ENCODE results near the gene BYSL.

The BYSL gene

GRCh38 chr6:41885930-41886329, 35.4 kb upstream of the BYSL start:
- Histone ChIP-seq H3K9me3 (ENCODE audit: insufficient read depth, low read length) (no peaks in the 10 kb centered on the region), H3K36me3 (ENCODE audit: low read length) (peaks cover 11% of the 10 kb centered on the region), H4K20me1 (ENCODE audit: low read depth, low read length) (peaks cover 8% of the 10 kb centered on the region; the same call in 1 of the 2 replicates), H2AFZ (ENCODE audit: low read depth, low read length, severe bottlenecking) (no peak overlapping the region), H3K9me2 (replicated peaks; ENCODE audit: insufficient read depth, low read length) (no peaks in the 10 kb centered on the region), H3K79me2 (ENCODE audit: insufficient read depth, low read length) (peaks cover 43% of the 10 kb centered on the region), H3K4me2 (ENCODE audit: low read depth, low read length, poor library complexity, severe bottlenecking) (no peak overlapping the region), H3K27me3 (ENCODE audit: low read length) (no peaks in the 10 kb centered on the region), H3K9ac (ENCODE audit: low read length) (no peak overlapping the region), H3K4me3 (ENCODE audit: insufficient read depth, low read length, poor library complexity, severe bottlenecking) (no peak overlapping the region), H3F3A (ENCODE audit: insufficient read depth) (0 out of 2 replicates have a peak, but pooled peaks cover 12% of the 10 kb centered on the region), H3K27ac (ENCODE audit: low read depth, low read length) (no peak overlapping the region)
- TF ChIP-seq EZH2phosphoT487 (conservative IDR thresholded peaks at IDR 0.05; ENCODE audit: low read length) (no peak), CTCF (IDR thresholded peaks at IDR 0.05; ENCODE audit: insufficient read depth, low read length, poor library complexity, severe bottlenecking) (no peak)

- H3K36me3 ChIP-seq (ENCODE audit: low read length) = peaks cover 19% of the 10 kb centered on the region
- no peak overlapping the region for H3K4me2 ChIP-seq (ENCODE audit: low read depth, low read length, poor library complexity, severe bottlenecking)
- no peak overlapping the region for H3K9ac ChIP-seq (ENCODE audit: low read length)
- peaks cover 57% of the 10 kb centered on the region for H3K79me2 ChIP-seq (ENCODE audit: insufficient read depth, low read length)
- TF ChIP-seq CTCF (IDR thresholded peaks at IDR 0.05; ENCODE audit: insufficient read depth, low read length, poor library complexity, severe bottlenecking) = no peak
- no peak for TF ChIP-seq EZH2phosphoT487 (conservative IDR thresholded peaks at IDR 0.05; ENCODE audit: low read length)
- H3K27me3 ChIP-seq (ENCODE audit: low read length) = no peaks in the 10 kb centered on the region
- H3K27ac ChIP-seq (ENCODE audit: low read depth, low read length) = no peak overlapping the region
- no peak overlapping the region for H3K4me3 ChIP-seq (ENCODE audit: insufficient read depth, low read length, poor library complexity, severe bottlenecking)
- 0 out of 2 replicates have a peak, but pooled peaks cover 12% of the 10 kb centered on the region for H4K20me1 ChIP-seq (ENCODE audit: low read depth, low read length)
- H2AFZ ChIP-seq (ENCODE audit: low read depth, low read length, severe bottlenecking) = no peak overlapping the region
- H3K9me3 ChIP-seq (ENCODE audit: insufficient read depth, low read length) = no peaks in the 10 kb centered on the region
- H3K9me2 ChIP-seq (replicated peaks; ENCODE audit: insufficient read depth, low read length) = no peaks in the 10 kb centered on the region
- H3F3A ChIP-seq (ENCODE audit: insufficient read depth) = peaks cover 16% of the 10 kb centered on the region; the same call in 1 of the 2 replicates
Measured at GRCh38 chr6:41887331-41887751, 34.0 kb upstream of the BYSL start.

- peak overlapping the region; percentile 87 for H3K9ac ChIP-seq (ENCODE audit: low read length)
- peak overlapping the region; percentile 71 for H3K4me2 ChIP-seq (ENCODE audit: low read depth, low read length, poor library complexity, severe bottlenecking)
- no peak overlapping the region for H2AFZ ChIP-seq (ENCODE audit: low read depth, low read length, severe bottlenecking)
- H3F3A ChIP-seq (ENCODE audit: insufficient read depth) = peaks cover 39% of the 10 kb centered on the region
- TF ChIP-seq EZH2phosphoT487 (conservative IDR thresholded peaks at IDR 0.05; ENCODE audit: low read length) (no peak), CTCF (IDR thresholded peaks at IDR 0.05; ENCODE audit: insufficient read depth, low read length, poor library complexity, severe bottlenecking) (no peak)
- H3K4me3 ChIP-seq (ENCODE audit: insufficient read depth, low read length, poor library complexity, severe bottlenecking) = peak overlapping the region; percentile 94
- H3K27me3 ChIP-seq (ENCODE audit: low read length) = no peaks in the 10 kb centered on the region
- peaks cover 22% of the 10 kb centered on the region for H3K36me3 ChIP-seq (ENCODE audit: low read length)
- peaks cover 50% of the 10 kb centered on the region for H3K79me2 ChIP-seq (ENCODE audit: insufficient read depth, low read length)
- no peaks in the 10 kb centered on the region for H3K9me3 ChIP-seq (ENCODE audit: insufficient read depth, low read length)
- 0 out of 2 replicates have a peak, but pooled peaks cover 16% of the 10 kb centered on the region for H4K20me1 ChIP-seq (ENCODE audit: low read depth, low read length)
- peak overlapping the region; percentile 6; the same call in 1 of the 2 replicates for H3K27ac ChIP-seq (ENCODE audit: low read depth, low read length)
- no peaks in the 10 kb centered on the region for H3K9me2 ChIP-seq (replicated peaks; ENCODE audit: insufficient read depth, low read length)
Measured at GRCh38 chr6:41892921-41893564, 28.3 kb upstream of the BYSL start.
